Fibroblast of lung (primary cell): ENCODE results near the gene NCOA1. TPM values are rescaled to one million over a fixed set of nuclear protein-coding genes. Genes with fewer than 3 reads are reported as not detected.
A peak's percentile ranks its signal among the peaks of the same experiment; 100 is the strongest.

Experiments
- DNase-seq, 2 donors: peaks; one replicate each; pipeline versions ENCODE4 v3.0.0 to v3.0.0-alpha.2; 2010; ENCODE audit warnings: low read depth in 2 of 2
- H2AFZ ChIP-seq: 2 replicates; pipeline ENCODE4 v1.5.1; 2012; ENCODE audit warnings: low read length, control low read depth, inconsistent platforms
- H3K27ac ChIP-seq: 2 replicates; pipeline ENCODE4 v1.5.1; 2011; ENCODE audit warnings: low read length, control low read depth; ENCODE audit not compliant: insufficient read depth
- H3K27me3 ChIP-seq: 2 replicates; pipeline ENCODE4 v1.5.1; 2011; ENCODE audit warnings: mild to moderate bottlenecking, low read length; ENCODE audit not compliant: control insufficient read depth, insufficient read depth
- H3K36me3 ChIP-seq: 2 replicates; pipeline ENCODE4 v1.5.1; 2011; ENCODE audit warnings: low read length; ENCODE audit not compliant: control insufficient read depth, insufficient read depth
- H3K4me1 ChIP-seq: 2 replicates; pipeline ENCODE4 v1.5.1; 2011; ENCODE audit warnings: low read length; ENCODE audit not compliant: control insufficient read depth, insufficient read depth; ENCODE audit errors: extremely low read depth
- H3K4me2 ChIP-seq: 2 replicates; pipeline ENCODE4 v1.5.1; 2011; ENCODE audit warnings: low read length, control low read depth; ENCODE audit not compliant: insufficient read depth; ENCODE audit errors: extremely low read depth
- H3K4me3 ChIP-seq, 4 experiments: fragments of 200-600 bp in 1 of 4; sonication (generic) in 1 of 4; replicated peaks in 1 of 4; 2 replicates each; pipeline ENCODE4 v1.5.1; 2011 to 2016; ENCODE audit warnings: low read length in 4 of 4, low read depth in 3 of 4, mild to moderate bottlenecking in 3 of 4, control low read depth in 2 of 4, inconsistent platforms in 1 of 4, mixed read lengths in 1 of 4; ENCODE audit not compliant: insufficient read depth in 1 of 4; ENCODE audit errors: control extremely low read depth in 1 of 4
- H3K79me2 ChIP-seq: 2 replicates; pipeline ENCODE4 v1.5.1; 2012; ENCODE audit warnings: mild to moderate bottlenecking, low read length, inconsistent platforms; ENCODE audit not compliant: control insufficient read depth, insufficient read depth
- H3K9ac ChIP-seq: 2 replicates; pipeline ENCODE4 v1.5.1; 2011; ENCODE audit warnings: mild to moderate bottlenecking, low read length, control low read depth; ENCODE audit not compliant: insufficient read depth
- H3K9me3 ChIP-seq: 2 replicates; pipeline ENCODE4 v1.5.1; 2012; ENCODE audit warnings: low read depth, low read length; ENCODE audit not compliant: control insufficient read depth, insufficient read depth
- H4K20me1 ChIP-seq: 2 replicates; pipeline ENCODE4 v1.5.1; 2011; ENCODE audit warnings: low read length; ENCODE audit not compliant: control insufficient read depth, insufficient read depth; ENCODE audit errors: extremely low read depth
- CTCF ChIP-seq, 2 donors: IDR thresholded peaks in 1 of 2; conservative IDR thresholded peaks in 1 of 2; 1 replicate in 1 of 2; 2 replicates in 1 of 2; pipeline ENCODE4 v1.5.1; 2011 to 2012; ENCODE audit warnings: low read length in 2 of 2, control low read depth in 1 of 2, inconsistent platforms in 1 of 2, low read depth in 1 of 2, mild to moderate bottlenecking in 1 of 2
- EZH2 ChIP-seq: IDR thresholded peaks from 2 replicates; pipeline ENCODE4 v1.5.1; 2012; ENCODE audit warnings: low read length, control low read depth, mild to moderate bottlenecking; ENCODE audit errors: missing control alignments
- polyA plus RNA-seq, 2 donors: library from polyadenylated mRNA; depleted of rRNA in 1 of 2; stranded (reverse) in 1 of 2; unstranded in 1 of 2; fragments of >200 nt; gene quantifications; 2 replicates each; pipeline ENCODE4 v1.2.1, GENCODE V29; 2011 to 2012; ENCODE audit warnings: missing spikeins in 1 of 2
- total RNA-seq: library from RNA; depleted of rRNA; stranded (reverse); fragments of >200 nt; gene quantifications from 2 replicates; pipeline ENCODE4 v1.2.1, GENCODE V29; 2014

Gene NCOA1
- total and polyA plus RNA-seq, 2 donors (not counting 1 experiment from before 2014, with no cell fraction given), result 15.5 to 19.8 TPM

GRCh38 chr2:24512404-24512803, 21.4 kb downstream of the NCOA1 start:
- Histone ChIP-seq H3K79me2 (no peaks in the 10 kb centered on the region), H3K9me3 (no peaks in the 10 kb centered on the region), H3K4me3 (no peak overlapping the region), H3K9ac (no peak overlapping the region), H3K4me2 (peak overlapping the region; percentile 23), H3K4me1 (peaks cover 2% of the 10 kb centered on the region), H2AFZ (no peak overlapping the region), H3K27ac (no peak overlapping the region), H3K36me3 (no peaks in the 10 kb centered on the region), H3K27me3 (no peaks in the 10 kb centered on the region), H4K20me1 (no peaks in the 10 kb centered on the region)
- TF ChIP-seq CTCF (conservative IDR thresholded peaks at IDR 0.05 in 1 of 2, IDR thresholded peaks at IDR 0.05 in 1 of 2; ENCODE audit: low read depth in 1 of 2, low read length in 2 of 2) (no peak), EZH2 (no peak)
- peak; percentile 21 to 27 for DNase-seq

- Histone ChIP-seq H3K4me2 (peak overlapping the region; percentile 23), H3K79me2 (no peaks in the 10 kb centered on the region)
Observed at GRCh38 chr2:24512831-24513230, 21.8 kb downstream of the NCOA1 start.

GRCh38 chr2:24513281-24514071, 22.4 kb downstream of the NCOA1 start:
- no peaks in the 10 kb centered on the region for H3K79me2 ChIP-seq
- no peaks in the 10 kb centered on the region for H3K9me3 ChIP-seq
- peak in 1 of 2 donors; percentile 38 for DNase-seq
- no peak overlapping the region for H3K27ac ChIP-seq
- H3K4me2 ChIP-seq, result no peak overlapping the region
- H3K36me3 ChIP-seq, result no peaks in the 10 kb centered on the region
- no peak overlapping the region for H2AFZ ChIP-seq
- no peaks in the 10 kb centered on the region for H4K20me1 ChIP-seq
- peaks cover 2% of the 10 kb centered on the region for H3K4me1 ChIP-seq
- no peaks in the 10 kb centered on the region for H3K27me3 ChIP-seq
- TF ChIP-seq CTCF (conservative IDR thresholded peaks at IDR 0.05 in 1 of 2, IDR thresholded peaks at IDR 0.05 in 1 of 2; ENCODE audit: low read depth in 1 of 2, low read length in 2 of 2), result no peak
- no peak for TF ChIP-seq EZH2
- no peak overlapping the region for H3K4me3 ChIP-seq
- no peak overlapping the region for H3K9ac ChIP-seq

More at GRCh38 chr2:24512831-24513230, 21.8 kb downstream of the NCOA1 start:
- no peak overlapping the region for H3K27ac ChIP-seq
- H3K27me3 ChIP-seq, result no peaks in the 10 kb centered on the region
- no peak for TF ChIP-seq EZH2
- TF ChIP-seq CTCF (conservative IDR thresholded peaks at IDR 0.05 in 1 of 2, IDR thresholded peaks at IDR 0.05 in 1 of 2; ENCODE audit: low read depth in 1 of 2, low read length in 2 of 2), result no peak
- DNase-seq, result peak in 1 of 2 donors; percentile 45
- H3K4me3 ChIP-seq, result no peak overlapping the region
- H2AFZ ChIP-seq, result no peak overlapping the region
- H3K9me3 ChIP-seq, result no peaks in the 10 kb centered on the region
- no peaks in the 10 kb centered on the region for H4K20me1 ChIP-seq
- H3K9ac ChIP-seq, result no peak overlapping the region
- no peaks in the 10 kb centered on the region for H3K36me3 ChIP-seq
- H3K4me1 ChIP-seq, result peaks cover 2% of the 10 kb centered on the region
